ENCODE results near the gene KRT40. TPM values are rescaled to one million over a fixed set of nuclear protein-coding genes. Genes with fewer than 3 reads are reported as not detected.

Gene KRT40
- total and polyA plus RNA-seq, 2 donors (not counting 1 experiment from before 2014, with no cell fraction given) = not detected

- no peak overlapping the region for H3K9ac ChIP-seq (ENCODE audit: low read length)
- ATAC-seq (ENCODE audit: low read depth) (no peak), DNase-seq (no peak)
- no peaks in the 10 kb centered on the region for H3K79me2 ChIP-seq (ENCODE audit: control insufficient read depth, insufficient read depth, low read length)
- no peak overlapping the region for H3K27ac ChIP-seq (ENCODE audit: low read length in 2 of 2)
- ChIA-PET POLR2A (no interaction called here), CTCF (no interaction called here)
- H2AFZ ChIP-seq (ENCODE audit: insufficient read depth, low read depth, low read length, poor library complexity, severe bottlenecking) = no peak overlapping the region
- H3K4me1 ChIP-seq (ENCODE audit: control insufficient read depth in 2 of 2, insufficient read depth in 2 of 2, low read length in 2 of 2) = no peaks in the 10 kb centered on the region
- Mint-ChIP-seq H3K4me1 (no peaks in the 10 kb centered on the region), H3K27ac (no peak overlapping the region), H3K9me3 (ENCODE audit: insufficient read depth) (no peaks in the 10 kb centered on the region), H3K27me3 (peaks cover 14% of the 10 kb centered on the region), H3K4me3 (no peak overlapping the region)
- 89% methylated on average over 4 of the region's 7 CpGs for WGBS (ENCODE audit: insufficient coverage)
- no peak overlapping the region for H3K4me3 ChIP-seq (ENCODE audit: control extremely low read depth in 1 of 5, extremely low read depth in 1 of 5, insufficient read depth in 1 of 5, low read depth in 2 of 5, low read length in 4 of 5)
- TF ChIP-seq CTCF (IDR thresholded peaks at IDR 0.05) = no peak
- no peak for TF ChIP-seq EZH2 (IDR thresholded peaks at IDR 0.05; ENCODE audit: borderline replicate concordance, insufficient read depth, low read depth, low read length, poor library complexity, severe bottlenecking)
- H4K20me1 ChIP-seq (ENCODE audit: control insufficient read depth, insufficient read depth, low read length, poor library complexity, severe bottlenecking) = no peaks in the 10 kb centered on the region
- no peaks in the 10 kb centered on the region for H3K27me3 ChIP-seq (replicated peaks in 1 of 4; ENCODE audit: control extremely low read depth in 1 of 4, control insufficient read depth in 3 of 4, insufficient read depth in 4 of 4, low read length in 3 of 4)
- H3K36me3 ChIP-seq (replicated peaks in 1 of 2; ENCODE audit: control extremely low read depth in 1 of 2, control insufficient read depth in 1 of 2, extremely low read depth in 1 of 2, insufficient read depth in 2 of 2, low read length in 1 of 2) = no peaks in the 10 kb centered on the region
- intact Hi-C loops (cut with micrococcal nuclease) = no loop called here
- no peak overlapping the region for H3K4me2 ChIP-seq (replicated peaks; ENCODE audit: low read depth, low read length, poor library complexity, severe bottlenecking)
- no peaks in the 10 kb centered on the region for H3K9me3 ChIP-seq (ENCODE audit: control extremely low read depth in 1 of 3, control insufficient read depth in 2 of 3, insufficient read depth in 1 of 3, low read length in 2 of 3)
Measured at GRCh38 chr17:41015454-41015853, 31.3 kb upstream of the KRT40 start.

GRCh38 chr17:41013606-41014005 is 29.5 kb upstream of the KRT40 start:
- Histone ChIP-seq H3K9me3 (ENCODE audit: control extremely low read depth in 1 of 3, control insufficient read depth in 2 of 3, insufficient read depth in 1 of 3, low read length in 2 of 3) (no peaks in the 10 kb centered on the region), H3K4me1 (ENCODE audit: control insufficient read depth in 2 of 2, insufficient read depth in 2 of 2, low read length in 2 of 2) (no peaks in the 10 kb centered on the region), H3K79me2 (ENCODE audit: control insufficient read depth, insufficient read depth, low read length) (no peaks in the 10 kb centered on the region), H3K27me3 (replicated peaks in 1 of 4; ENCODE audit: control extremely low read depth in 1 of 4, control insufficient read depth in 3 of 4, insufficient read depth in 4 of 4, low read length in 3 of 4) (no peaks in the 10 kb centered on the region), H3K36me3 (replicated peaks in 1 of 2; ENCODE audit: control extremely low read depth in 1 of 2, control insufficient read depth in 1 of 2, extremely low read depth in 1 of 2, insufficient read depth in 2 of 2, low read length in 1 of 2) (no peaks in the 10 kb centered on the region), H3K4me3 (ENCODE audit: control extremely low read depth in 1 of 5, extremely low read depth in 1 of 5, insufficient read depth in 1 of 5, low read depth in 2 of 5, low read length in 4 of 5) (no peak overlapping the region), H2AFZ (ENCODE audit: insufficient read depth, low read depth, low read length, poor library complexity, severe bottlenecking) (no peak overlapping the region), H4K20me1 (ENCODE audit: control insufficient read depth, insufficient read depth, low read length, poor library complexity, severe bottlenecking) (no peaks in the 10 kb centered on the region), H3K4me2 (replicated peaks; ENCODE audit: low read depth, low read length, poor library complexity, severe bottlenecking) (no peak overlapping the region), H3K9ac (ENCODE audit: low read length) (no peak overlapping the region), H3K27ac (ENCODE audit: low read length in 2 of 2) (no peak overlapping the region)
- POLR2A ChIA-PET = no interaction called here
- no peak for ATAC-seq (ENCODE audit: low read depth)
- CTCF ChIA-PET = no interaction called here
- intact Hi-C loops (cut with micrococcal nuclease) = no loop called here
- DNase-seq = no peak
- H3K4me1 Mint-ChIP-seq = no peaks in the 10 kb centered on the region
- no peaks in the 10 kb centered on the region for H3K9me3 Mint-ChIP-seq (ENCODE audit: insufficient read depth)
- H3K4me3 Mint-ChIP-seq = no peak overlapping the region
- peaks cover 14% of the 10 kb centered on the region for H3K27me3 Mint-ChIP-seq
- TF ChIP-seq EZH2 (IDR thresholded peaks at IDR 0.05; ENCODE audit: borderline replicate concordance, insufficient read depth, low read depth, low read length, poor library complexity, severe bottlenecking) (no peak), CTCF (IDR thresholded peaks at IDR 0.05) (no peak)
- 83% methylated on average over 1 of the region's 1 CpG for WGBS (ENCODE audit: insufficient coverage)
- H3K27ac Mint-ChIP-seq = no peak overlapping the region
